EH (cell line): ENCODE results near the gene ADAMTS2.

Experiments
- DNase-seq: peaks from one replicate; pipeline ENCODE4 v3.0.0-alpha.2; 2015; ENCODE audit warnings: low read depth

ADAMTS2 gene

GRCh38 chr5:179154991-179155955 is 190.0 kb downstream of the ADAMTS2 start:
- no peak for DNase-seq

DNA sequence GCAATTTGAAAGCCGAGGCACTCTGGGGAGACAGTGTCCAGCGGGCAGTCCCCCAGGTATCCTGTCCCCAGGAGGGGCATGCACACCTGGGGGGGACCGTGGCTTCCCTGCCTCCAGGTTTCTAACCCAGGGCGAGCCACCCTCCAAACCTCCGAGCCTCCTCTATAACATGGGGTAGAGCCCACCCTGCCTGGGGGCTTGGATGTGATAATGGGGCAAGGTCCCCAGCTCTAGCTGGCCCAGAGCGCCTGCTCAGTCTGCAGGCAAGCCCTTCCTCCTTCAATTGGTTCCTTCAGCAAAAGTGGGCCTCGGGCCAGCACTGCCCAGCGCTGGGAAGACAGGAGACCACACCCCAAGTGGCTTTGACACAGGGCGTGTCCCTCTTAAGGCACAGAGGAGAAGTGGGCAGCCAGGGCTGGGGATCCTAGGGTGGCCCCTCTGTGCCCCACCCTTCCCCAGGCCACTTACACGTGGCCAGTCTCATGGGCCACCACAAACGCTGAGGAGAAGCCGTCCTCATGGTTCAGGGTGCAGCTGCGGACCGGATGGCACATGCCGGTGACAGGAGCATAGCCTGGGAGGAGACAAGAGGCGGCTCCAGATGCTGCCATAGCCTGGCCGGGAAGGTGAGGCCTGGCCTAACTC is 190.8 kb downstream of the ADAMTS2 start:
- no peak for DNase-seq

DNA sequence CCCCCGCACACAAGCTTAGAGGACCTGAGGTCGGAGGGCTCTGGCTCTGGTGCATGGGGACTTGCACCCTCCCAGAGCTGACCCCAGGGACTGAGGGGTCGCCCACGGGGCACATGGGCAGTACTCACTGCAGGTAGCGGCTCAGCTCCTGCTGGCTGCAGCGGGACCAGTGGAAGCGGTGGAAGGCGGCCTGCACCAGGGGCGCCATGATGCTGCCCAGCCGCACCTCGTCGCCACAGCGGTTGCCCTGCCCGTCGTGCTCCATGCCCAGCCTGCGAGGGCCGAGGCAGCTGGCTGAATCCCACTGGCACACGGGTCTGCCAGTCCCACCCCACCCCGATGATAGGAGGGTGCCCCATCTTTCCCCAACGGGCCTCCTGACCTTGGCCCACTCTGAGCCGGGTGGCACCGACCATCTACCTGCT is 191.3 kb downstream of the ADAMTS2 start:
- no peak for DNase-seq

DNA sequence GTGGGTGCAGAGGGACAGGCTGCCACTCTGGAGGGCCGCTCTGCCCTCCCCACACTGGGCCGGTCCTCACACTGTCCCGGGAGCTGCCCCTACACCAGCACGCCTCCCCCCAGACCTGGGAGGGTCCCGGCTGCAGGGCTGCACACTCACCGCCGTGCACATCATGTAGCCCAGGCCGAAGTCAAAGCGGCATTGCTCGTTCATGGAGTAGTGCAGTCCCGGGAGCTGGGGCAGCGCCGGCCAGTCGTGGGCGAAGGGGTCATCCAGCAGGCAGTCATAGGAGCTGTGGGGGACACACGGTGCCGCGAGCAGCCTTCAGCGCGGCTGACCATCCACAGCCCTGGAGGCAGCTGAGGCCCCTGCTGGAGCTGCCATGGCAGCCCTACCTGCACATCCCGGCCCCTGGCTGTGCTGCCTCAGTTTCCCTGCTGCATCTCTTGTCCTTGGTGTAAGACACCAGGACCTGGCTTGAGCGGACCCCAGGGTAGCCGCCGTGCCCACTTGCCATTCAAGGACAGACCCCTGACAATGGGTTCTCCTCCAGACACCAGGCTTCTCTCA is 191.8 kb downstream of the ADAMTS2 start:
- DNase-seq: no peak

GRCh38 chr5:179152941-179153340 is 192.3 kb downstream of the ADAMTS2 start:
- DNase-seq: no peak

DNA sequence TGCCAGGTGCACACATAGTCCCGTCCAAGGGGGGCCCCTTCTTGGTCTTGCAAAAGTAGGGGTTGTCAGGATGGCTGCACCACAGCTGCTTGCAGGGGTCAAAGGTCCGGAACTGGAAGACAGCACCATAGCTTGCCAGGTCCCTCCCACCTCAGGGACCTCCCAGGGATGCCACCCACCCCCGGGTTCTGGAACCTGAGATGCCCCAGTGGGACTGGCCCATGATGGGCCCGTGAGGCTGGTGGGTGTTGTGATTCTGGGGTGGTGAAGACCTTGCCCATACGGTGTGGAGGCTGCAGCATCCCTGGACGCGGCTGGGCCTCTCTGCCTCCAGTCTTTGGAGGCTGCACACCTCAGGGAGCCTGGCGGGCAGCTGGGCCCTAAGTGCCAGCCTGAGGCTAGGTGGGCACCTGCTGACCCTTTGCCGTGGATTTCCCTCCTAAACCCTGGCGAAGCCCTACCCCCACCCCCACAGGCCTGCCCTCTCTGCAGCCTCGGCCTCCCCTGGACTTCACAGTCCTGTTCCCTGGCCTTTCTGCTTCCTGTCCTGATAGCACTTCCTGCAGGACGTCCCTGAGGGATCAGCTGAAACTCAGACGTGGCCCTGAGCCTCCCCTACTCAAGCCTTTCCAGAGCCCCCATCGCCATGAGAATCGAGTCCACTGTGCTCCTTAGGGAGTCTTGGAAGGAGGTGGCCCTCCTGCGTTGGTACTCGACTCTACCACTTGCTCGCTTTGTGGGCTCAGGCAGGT is 192.9 kb downstream of the ADAMTS2 start:
- no peak for DNase-seq

DNA sequence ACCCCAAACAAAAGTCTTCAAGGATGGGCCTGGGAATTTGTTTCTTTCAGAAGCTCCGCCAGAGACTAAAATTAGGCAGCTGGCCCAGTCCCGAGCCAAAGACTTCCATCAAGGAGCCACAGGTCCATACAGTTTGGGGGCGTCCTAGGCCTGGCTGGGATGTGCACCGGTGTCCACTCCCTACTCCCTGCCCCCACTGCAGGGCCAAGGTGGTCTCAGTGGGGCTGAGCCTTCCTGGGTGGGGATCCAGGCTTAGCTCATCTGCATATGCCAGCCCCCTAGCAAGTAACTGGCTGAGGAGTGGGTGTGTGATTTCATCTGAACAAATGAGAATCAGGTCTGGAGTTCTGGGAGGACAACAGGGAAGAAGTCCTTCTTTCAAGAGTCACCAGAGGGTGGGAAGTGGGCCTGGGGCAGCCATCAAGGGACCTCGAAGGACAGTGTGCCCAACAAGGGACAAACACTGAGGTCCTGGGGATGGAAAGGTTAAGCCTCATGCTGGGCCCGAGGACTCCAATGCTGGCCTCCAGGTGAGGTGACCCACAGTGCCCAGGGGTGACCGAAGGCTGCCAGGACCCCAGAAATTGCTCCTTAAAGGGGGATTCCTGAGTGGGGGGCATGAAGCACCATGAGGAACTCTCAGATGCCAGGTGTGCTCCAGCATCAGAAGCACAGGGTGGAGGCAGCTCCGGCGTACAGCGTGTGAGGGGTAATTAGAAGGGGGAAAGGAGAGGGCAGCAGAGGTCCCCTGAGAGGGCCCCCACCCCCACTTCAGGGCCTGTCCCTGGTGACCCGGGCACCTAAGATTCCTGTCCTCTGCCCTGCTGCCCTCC is 193.8 kb downstream of the ADAMTS2 start:
- no peak for DNase-seq

DNA sequence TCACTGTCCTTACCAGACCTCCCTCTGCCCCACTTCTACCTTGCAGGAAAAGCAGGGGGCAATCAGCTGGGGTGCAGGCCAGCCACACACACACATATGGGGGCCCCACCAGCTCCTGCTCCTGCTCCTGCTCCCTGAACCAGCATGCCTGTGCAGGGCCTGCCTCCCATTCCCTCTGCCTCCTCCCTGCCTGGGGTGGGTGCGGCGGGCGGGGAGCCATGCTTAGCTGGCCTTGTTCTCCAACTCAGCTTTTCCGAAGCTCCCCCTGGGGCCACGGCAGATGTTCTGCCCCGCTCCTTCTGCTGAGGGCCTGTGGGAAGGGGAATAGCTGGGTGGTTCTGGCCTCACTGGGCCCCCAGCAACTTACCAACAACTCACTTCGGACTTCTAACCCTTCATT is 195.2 kb downstream of the ADAMTS2 start:
- no peak for DNase-seq

DNA sequence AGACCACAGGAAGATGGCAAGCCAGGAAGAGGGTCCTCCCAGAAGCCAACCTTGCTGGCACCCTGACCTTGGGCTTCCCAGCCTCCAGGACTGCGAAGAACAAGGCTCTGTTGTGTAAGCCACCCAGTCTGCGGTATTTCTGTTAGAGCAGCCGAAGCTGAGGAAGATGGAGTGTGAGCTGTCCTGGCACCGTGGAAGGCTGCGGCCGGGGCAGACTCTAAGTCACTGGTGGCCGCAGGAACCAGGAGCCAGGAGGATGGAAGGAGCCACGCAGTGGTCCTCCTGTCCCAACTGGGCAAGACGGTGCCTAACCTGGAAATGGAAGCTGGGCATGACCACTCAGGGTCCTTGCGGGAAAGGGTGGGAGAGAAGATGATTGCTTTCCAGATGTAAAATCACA is 196.0 kb downstream of the ADAMTS2 start:
- no peak for DNase-seq

DNA sequence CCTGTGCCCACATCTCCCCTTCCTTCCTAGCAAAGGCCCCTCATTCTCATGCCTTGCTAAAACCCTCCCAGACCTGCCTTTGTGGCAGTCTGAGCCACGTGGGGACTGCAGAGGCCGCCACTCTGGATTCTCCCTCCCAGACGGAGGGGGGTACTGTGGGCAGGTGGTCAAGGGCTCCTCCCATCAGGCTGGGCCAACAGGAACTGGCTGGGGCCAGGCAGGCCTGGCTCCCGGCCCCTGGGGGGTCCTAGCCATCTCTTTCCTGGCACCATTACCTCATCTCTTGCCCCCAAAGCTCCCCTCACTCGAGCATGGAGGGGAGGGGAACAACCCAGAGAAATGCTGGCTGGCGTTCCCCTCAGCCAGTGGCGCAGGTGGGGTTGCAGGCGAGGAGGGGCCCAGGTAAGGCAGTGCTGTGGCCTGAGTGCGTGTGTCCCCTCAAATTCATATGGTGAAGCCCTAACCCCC is 196.5 kb downstream of the ADAMTS2 start:
- DNase-seq: no peak

- no peak for DNase-seq
Measured at GRCh38 chr5:179147991-179148702, 197.1 kb downstream of the ADAMTS2 start.

DNA sequence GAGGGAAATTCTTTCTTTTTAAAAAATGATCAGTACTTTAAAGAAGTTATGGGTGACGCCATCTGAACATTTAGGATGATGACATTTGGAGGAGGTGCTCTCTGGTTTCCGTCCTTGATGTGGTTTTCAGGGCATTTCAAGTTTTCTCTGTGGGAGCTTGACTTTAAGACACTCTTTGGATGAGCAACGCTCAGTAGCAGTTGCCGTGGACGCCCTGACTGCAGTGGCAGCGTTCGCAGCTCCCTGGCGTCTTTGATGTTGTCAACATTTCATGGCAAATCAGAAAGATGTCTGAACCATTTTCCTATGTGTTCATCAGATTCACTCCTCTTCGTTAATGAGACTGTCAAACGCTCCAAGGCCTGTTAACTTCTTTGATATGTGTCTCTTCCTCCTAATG is 199.0 kb downstream of the ADAMTS2 start:
- no peak for DNase-seq

GRCh38 chr5:179143446-179143845 is 201.8 kb downstream of the ADAMTS2 start:
- peak; percentile 71 for DNase-seq

- peak; percentile 87 for DNase-seq
Measured at GRCh38 chr5:179142434-179143198, 202.6 kb downstream of the ADAMTS2 start.

- DNase-seq: no peak
Measured at GRCh38 chr5:179141867-179142266, 203.4 kb downstream of the ADAMTS2 start.

- DNase-seq: no peak
Measured at GRCh38 chr5:179140293-179140692, 205.0 kb downstream of the ADAMTS2 start.

DNA sequence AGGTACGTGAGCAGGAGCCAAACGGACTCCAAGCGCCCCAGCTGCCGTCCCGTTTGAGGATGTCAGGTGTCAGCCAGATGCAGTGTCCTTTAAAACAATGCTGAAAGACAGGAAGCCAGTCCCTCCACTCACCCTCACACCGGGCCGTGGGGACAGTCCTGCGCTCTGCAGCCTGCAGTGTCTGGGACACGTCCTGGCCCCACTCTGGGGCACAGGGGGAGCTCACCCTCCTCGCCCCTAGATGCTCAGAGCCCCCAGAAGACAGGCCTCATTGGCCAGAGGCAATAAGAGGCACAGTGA is 205.4 kb downstream of the ADAMTS2 start:
- no peak for DNase-seq

DNA sequence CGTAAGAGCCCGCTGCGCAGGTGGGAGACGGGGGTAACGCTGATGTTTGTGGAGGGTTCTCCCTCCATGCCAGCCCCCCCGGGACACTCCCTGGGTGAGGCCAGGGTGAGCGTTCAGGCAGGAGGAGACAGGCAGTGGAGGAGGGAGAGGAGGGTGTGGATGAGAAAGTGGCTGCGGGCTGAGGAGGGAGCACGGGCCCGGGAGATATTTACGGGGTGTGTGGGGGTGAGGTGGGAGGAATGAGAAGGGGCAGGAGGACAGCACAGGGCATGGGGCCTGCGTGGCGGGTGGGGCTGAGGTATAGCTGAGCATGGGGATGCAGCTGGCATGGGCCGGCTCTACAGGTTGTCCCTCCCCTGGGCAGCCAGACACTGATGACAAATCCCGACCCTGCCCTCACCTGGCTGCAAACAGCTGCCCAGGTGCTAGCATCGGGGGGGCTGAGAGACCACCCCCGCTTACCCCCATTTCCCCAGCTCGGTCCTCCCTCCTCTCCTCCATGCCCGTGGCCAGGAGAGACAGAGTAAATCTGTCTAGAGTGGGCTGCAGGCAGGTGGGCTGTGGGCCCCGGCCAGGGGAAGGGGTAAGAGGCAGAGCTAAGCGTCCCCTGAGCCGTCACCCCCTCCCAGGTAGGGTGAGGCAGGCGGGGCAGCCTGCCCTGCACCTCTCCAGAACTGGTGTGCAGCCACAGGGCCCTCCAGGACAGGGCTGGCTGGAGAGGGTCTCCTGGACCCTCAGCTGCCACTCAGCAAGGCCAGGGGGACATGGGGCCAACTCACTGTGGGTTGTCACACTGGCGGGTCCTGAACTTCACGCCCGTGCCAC is 205.9 kb downstream of the ADAMTS2 start:
- DNase-seq: no peak

DNA sequence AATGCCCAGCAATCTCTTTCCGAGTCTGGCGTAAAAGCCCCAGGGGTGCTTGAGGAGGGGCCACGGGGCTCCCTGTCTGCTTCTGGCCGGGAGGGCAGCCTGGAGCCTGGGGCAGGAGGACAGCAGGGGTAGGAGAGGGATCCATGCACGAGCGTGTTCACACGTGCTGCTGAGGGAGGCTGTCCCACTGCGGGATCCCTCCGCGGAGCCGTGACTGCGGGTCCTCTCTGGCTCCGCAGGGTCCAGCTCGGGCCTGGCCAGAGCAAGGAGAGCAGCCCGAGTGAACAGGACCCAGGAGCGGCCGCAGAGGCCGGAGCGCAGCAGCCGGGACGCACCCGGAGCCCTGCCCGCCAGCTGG is 206.7 kb downstream of the ADAMTS2 start:
- no peak for DNase-seq
